ENCODE measurements around the gene TNFRSF1A. TPM values are rescaled to one million over a fixed set of nuclear protein-coding genes. Genes with fewer than 3 reads are reported as not detected.

The TNFRSF1A gene
- total and polyA plus RNA-seq, 9 of the 15 experiments (the other 6 are each of a cell fraction or from before 2014, with no cell fraction given), result 0.76 to 43.5 (median 30.0) TPM

- TF ChIP-seq KAT2B (IDR thresholded peaks at IDR 0.05; ENCODE audit: low read depth, low read length) (no peak), GABPB2 (CRISPR knock-in tag; conservative IDR thresholded peaks at IDR 0.05) (no peak), DPF2 (IDR thresholded peaks at IDR 0.05) (0 out of 2 replicates have a peak, but pooled peaks have one; percentile 45), BACH1 (tag; IDR thresholded peaks at IDR 0.05) (no peak), PCBP2 (IDR thresholded peaks at IDR 0.05; ENCODE audit: low read depth, low read length, poor library complexity, severe bottlenecking) (no peak), ATF1 (CRISPR knock-in tag; IDR thresholded peaks at IDR 0.05) (no peak), ATF1 (tag; IDR thresholded peaks at IDR 0.05) (no peak), ZNF212 (CRISPR knock-in tag; IDR thresholded peaks at IDR 0.05) (no peak), STAT5B (CRISPR knock-in tag; IDR thresholded peaks at IDR 0.05) (no peak), CHCHD3 (CRISPR knock-in tag; IDR thresholded peaks at IDR 0.05) (no peak), TEAD4 (IDR thresholded peaks at IDR 0.05; ENCODE audit: low read length) (no peak), TEAD4 (CRISPR knock-in tag; IDR thresholded peaks at IDR 0.05; ENCODE audit: borderline replicate concordance) (no peak), KDM1A (IDR thresholded peaks at IDR 0.05) (no peak), ZNF384 (IDR thresholded peaks at IDR 0.05; ENCODE audit: low read depth, low read length) (no peak), ZNF41 (CRISPR knock-in tag; conservative IDR thresholded peaks at IDR 0.05) (no peak), DACH1 (IDR thresholded peaks at IDR 0.05; ENCODE audit: partially characterized antibody) (peak; percentile 49), PBX2 (CRISPR knock-in tag; IDR thresholded peaks at IDR 0.05; ENCODE audit: low read depth) (no peak), PBX2 (tag; conservative IDR thresholded peaks at IDR 0.05; ENCODE audit: low read depth) (no peak), NCOA4 (IDR thresholded peaks at IDR 0.05; ENCODE audit: partially characterized antibody) (no peak), KDM5B (IDR thresholded peaks at IDR 0.05; ENCODE audit: insufficient replicate concordance, low read depth, low read length) (peak; percentile 18), KLF6 (CRISPR knock-in tag; IDR thresholded peaks at IDR 0.05; ENCODE audit: borderline replicate concordance) (no peak), ZNF551 (CRISPR knock-in tag; IDR thresholded peaks at IDR 0.05) (no peak), SIN3A (IDR thresholded peaks at IDR 0.05; ENCODE audit: borderline replicate concordance in 2 of 2, control insufficient read depth in 1 of 2, low read depth in 2 of 2, low read length in 2 of 2) (no peak), MXD1 (CRISPR knock-in tag; IDR thresholded peaks at IDR 0.05; ENCODE audit: borderline replicate concordance, poor library complexity, severe bottlenecking) (no peak)
- TF ChIP-seq, protein P1, sequence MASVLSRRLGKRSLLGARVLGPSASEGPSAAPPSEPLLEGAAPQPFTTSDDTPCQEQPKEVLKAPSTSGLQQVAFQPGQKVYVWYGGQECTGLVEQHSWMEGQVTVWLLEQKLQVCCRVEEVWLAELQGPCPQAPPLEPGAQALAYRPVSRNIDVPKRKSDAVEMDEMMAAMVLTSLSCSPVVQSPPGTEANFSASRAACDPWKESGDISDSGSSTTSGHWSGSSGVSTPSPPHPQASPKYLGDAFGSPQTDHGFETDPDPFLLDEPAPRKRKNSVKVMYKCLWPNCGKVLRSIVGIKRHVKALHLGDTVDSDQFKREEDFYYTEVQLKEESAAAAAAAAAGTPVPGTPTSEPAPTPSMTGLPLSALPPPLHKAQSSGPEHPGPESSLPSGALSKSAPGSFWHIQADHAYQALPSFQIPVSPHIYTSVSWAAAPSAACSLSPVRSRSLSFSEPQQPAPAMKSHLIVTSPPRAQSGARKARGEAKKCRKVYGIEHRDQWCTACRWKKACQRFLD (CRISPR knock-in tag; IDR thresholded peaks at IDR 0.05), result no peak
These were observed 995 bp downstream of the TNFRSF1A start (continued) for GRCh38 chr12:6340745-6341416.

Data from K562 (cell line).